ENCODE measurements around the gene STX8.
A peak's percentile ranks its signal among the peaks of the same experiment; 100 is the strongest.
"Not testable (repeated sequence)": the region's sequence is repeated elsewhere in the genome, so short reads cannot be mapped to it uniquely, and the experiment has no call there.

The STX8 gene

GRCh38 chr17:9287306-9287705 is 288.3 kb downstream of the STX8 start:
- DNase-seq: no peak

- DNase-seq: no peak
Measured at GRCh38 chr17:9286434-9286833, 289.2 kb downstream of the STX8 start.

- no peak for DNase-seq
Measured at GRCh38 chr17:9285602-9286427, 289.8 kb downstream of the STX8 start.

- DNase-seq: no peak
Measured at GRCh38 chr17:9284884-9285283, 290.7 kb downstream of the STX8 start.

GRCh38 chr17:9283909-9284308 is 291.7 kb downstream of the STX8 start:
- no peak for DNase-seq

- no peak for DNase-seq
Measured at GRCh38 chr17:9279893-9280292, 295.7 kb downstream of the STX8 start.

GRCh38 chr17:9274973-9275372 is 300.6 kb downstream of the STX8 start:
- no peak for DNase-seq

- peak; percentile 54 to 62 for DNase-seq
Measured at GRCh38 chr17:9273428-9274391, 301.9 kb downstream of the STX8 start.

- DNase-seq: no peak
Measured at GRCh38 chr17:9272501-9273200, 303.0 kb downstream of the STX8 start.

- no peak for DNase-seq
Measured at GRCh38 chr17:9271989-9272388, 303.6 kb downstream of the STX8 start.

- no peak for DNase-seq
Measured at GRCh38 chr17:9270921-9271320, 304.7 kb downstream of the STX8 start.

GRCh38 chr17:9269350-9270035 is 306.1 kb downstream of the STX8 start:
- DNase-seq: no peak

GRCh38 chr17:9268546-9268945 is 307.1 kb downstream of the STX8 start:
- no peak for DNase-seq

- DNase-seq: no peak
Measured at GRCh38 chr17:9266697-9267117, 308.9 kb downstream of the STX8 start.

- no peak for DNase-seq
Measured at GRCh38 chr17:9266031-9266680, 309.5 kb downstream of the STX8 start.

GRCh38 chr17:9261081-9262012 is 314.3 kb downstream of the STX8 start:
- no peak for DNase-seq

GRCh38 chr17:9259419-9259818 is 316.2 kb downstream of the STX8 start:
- no peak for DNase-seq

GRCh38 chr17:9258115-9259015 is 317.3 kb downstream of the STX8 start:
- no peak for DNase-seq

GRCh38 chr17:9257630-9257965 is 318.0 kb downstream of the STX8 start:
- DNase-seq: not testable (repeated sequence)
